Ishikawa (cell line): ENCODE results near the gene LFNG.

Experiments used
- CREB1 ChIP-seq: IDR thresholded peaks from 2 replicates; pipeline ENCODE4 v1.6.1; 2012; ENCODE audit warnings: low read depth
- EP300 ChIP-seq: IDR thresholded peaks from 2 replicates; pipeline ENCODE4 v1.6.1; 2012; ENCODE audit warnings: borderline replicate concordance
- MAX ChIP-seq: IDR thresholded peaks from 2 replicates; pipeline ENCODE4 v1.6.1; 2012
- RAD21 ChIP-seq: IDR thresholded peaks from 2 replicates; pipeline ENCODE4 v1.6.1; 2012; ENCODE audit warnings: low read depth
- TCF12 ChIP-seq: IDR thresholded peaks from 2 replicates; pipeline ENCODE4 v1.6.1; 2012; ENCODE audit warnings: low read depth
- USF1 ChIP-seq: IDR thresholded peaks from 2 replicates; pipeline ENCODE4 v1.6.1; 2012

- no peak for TF ChIP-seq MAX
- no peak for TF ChIP-seq CREB1
- TF ChIP-seq RAD21: no peak
- TF ChIP-seq USF1: no peak
- no peak for TF ChIP-seq EP300
- TF ChIP-seq TCF12: no peak
Measured at GRCh38 chr7:2554661-2555111, 35.1 kb downstream of the LFNG start.
